Natural killer cell treated with Interleukin-12 subunit alpha and Interleukin-12 subunit beta and Interleukin-15 and Interleukin-18, amount 100 ng/mL, for 72 hours (primary cell): ENCODE data around the gene TMEM134. TPM values are rescaled to one million over a fixed set of nuclear protein-coding genes. Genes with fewer than 3 reads are reported as not detected.
"Not testable (repeated sequence)": the region's sequence is repeated elsewhere in the genome, so short reads cannot be mapped to it uniquely, and the experiment has no call there.

Experiments
- ATAC-seq, 2 donors: fragments of 150-1000 bp; cut with Tn5 transposase in 1 of 2; sonication (Bioruptor Pico), chemical (Tn5 transposase) in 1 of 2; 2 replicates each; pipeline ENCODE4 v1.10.0; 2021
- DNase-seq: peaks from one replicate; pipeline ENCODE4 v3.0.0; 2022; ENCODE audit warnings: low spot score
- H3K27ac Mint-ChIP-seq, 2 donors: 1 replicate in 1 of 2; 2 replicates in 1 of 2; pipeline ENCODE4 v1.8.0; 2022; ENCODE audit warnings: mixed read lengths in 2 of 2, mild to moderate bottlenecking in 1 of 2, moderate library complexity in 1 of 2
- H3K27me3 Mint-ChIP-seq, 2 donors: 1 replicate in 1 of 2; 2 replicates in 1 of 2; pipeline ENCODE4 v1.8.0; 2022; ENCODE audit warnings: mixed read lengths in 2 of 2
- H3K36me3 Mint-ChIP-seq: one replicate; pipeline ENCODE4 v1.8.0; 2022; ENCODE audit warnings: mixed read lengths
- H3K4me1 Mint-ChIP-seq, 2 donors: 1 replicate in 1 of 2; 2 replicates in 1 of 2; pipeline ENCODE4 v1.8.0; 2022; ENCODE audit warnings: low read depth in 2 of 2, mixed read lengths in 2 of 2, mild to moderate bottlenecking in 1 of 2
- H3K4me3 Mint-ChIP-seq: one replicate; pipeline ENCODE4 v1.8.0; 2022; ENCODE audit warnings: mixed read lengths
- H3K9me3 Mint-ChIP-seq: 2 replicates; pipeline ENCODE4 v1.8.0; 2022; ENCODE audit warnings: mixed read lengths
- total RNA-seq, 2 donors: library from RNA; stranded (reverse); gene quantifications; one replicate each; pipeline ENCODE4 v1.2.3, GENCODE V29; 2022

TMEM134 gene
- total RNA-seq, 2 donors from 2014 or later, result 30.7 to 39.1 TPM

- Mint-ChIP-seq H3K4me1 (peaks cover 29 to 36% of the 10 kb centered on the region in 2 donors), H3K36me3 (no peaks in the 10 kb centered on the region)
- DNase-seq, result no peak
Measured at GRCh38 chr11:67429038-67429668, 39.9 kb downstream of the TMEM134 start.

DNA sequence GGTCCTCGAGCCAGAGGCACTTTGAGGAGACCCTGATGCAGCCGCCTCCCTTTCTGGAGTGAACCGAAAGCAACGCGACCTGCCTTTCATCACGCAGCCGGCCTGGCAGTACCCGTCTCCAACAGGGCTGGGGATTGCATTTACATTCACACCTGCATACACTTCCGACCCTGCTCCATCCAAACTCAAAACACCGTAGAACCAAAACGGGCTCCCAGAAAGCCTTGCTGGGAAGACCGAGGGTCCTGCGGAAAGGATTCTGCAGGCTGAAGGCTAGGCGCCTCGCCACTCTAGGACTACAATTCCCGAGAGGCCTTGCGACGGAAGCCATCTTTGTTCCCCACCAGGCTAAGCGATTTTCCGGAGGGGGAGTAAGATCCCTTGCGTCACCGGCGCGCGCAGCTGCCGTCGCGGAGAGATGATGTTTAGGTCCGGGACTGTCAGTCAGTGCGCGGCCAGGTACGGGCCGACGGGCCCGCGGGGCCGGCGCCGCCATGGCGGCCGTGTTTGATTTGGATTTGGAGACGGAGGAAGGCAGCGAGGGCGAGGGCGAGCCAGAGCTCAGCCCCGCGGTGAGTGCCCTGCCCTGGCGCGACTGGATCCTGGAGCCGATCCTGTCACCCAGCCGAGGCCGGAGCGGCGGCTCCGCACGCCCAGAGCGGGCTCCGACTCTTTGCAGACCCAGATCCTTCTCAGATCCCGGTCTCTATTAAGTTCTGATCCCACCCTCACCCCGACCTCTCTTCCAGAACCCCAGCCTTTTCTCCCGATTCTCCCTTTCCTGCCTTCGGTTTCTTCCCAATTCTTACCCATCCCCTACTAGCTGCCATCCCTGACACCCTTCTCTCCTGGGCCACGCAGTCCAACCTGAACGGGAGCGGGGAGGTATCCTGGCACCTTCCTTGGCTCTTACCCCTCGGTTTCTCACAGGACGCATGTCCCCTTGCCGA lies 40.7 kb downstream of the TMEM134 start, which contains the start of gene RPS6KB2:
Gene RPS6KB2, plus strand, starts transcription at position 443 of the 950 bp plus-strand sequence. Its CDS starts 52 bp downstream, at position 495.
- Mint-ChIP-seq H3K9me3 (no peaks in the 10 kb centered on the region), H3K36me3 (no peaks in the 10 kb centered on the region), H3K27me3 (no peaks in the 10 kb centered on the region), H3K4me3 (peak within 1 kb of the TSS; percentile 96), H3K4me1 (peaks cover 24 to 31% of the 10 kb centered on the region in 2 donors), H3K27ac (peak within 1 kb of the TSS; percentile 94 to 97)
- ATAC-seq (peak; percentile 92 to 94), DNase-seq (peak; percentile 97)

More at GRCh38 chr11:67429038-67429668, 39.9 kb downstream of the TMEM134 start:
- ATAC-seq, result no peak
- no peaks in the 10 kb centered on the region for H3K9me3 Mint-ChIP-seq
- H3K27ac Mint-ChIP-seq, result peak overlapping the region; percentile 94 to 97
- H3K4me3 Mint-ChIP-seq, result peak overlapping the region; percentile 96
- no peaks in the 10 kb centered on the region for H3K27me3 Mint-ChIP-seq

- ATAC-seq, H3K27me3 Mint-ChIP-seq, H3K36me3 Mint-ChIP-seq, H3K9me3 Mint-ChIP-seq, DNase-seq: not testable (repeated sequence)
- H3K27ac Mint-ChIP-seq, result peak overlapping the region; percentile 94 to 97
- H3K4me1 Mint-ChIP-seq, result peaks cover 22 to 31% of the 10 kb centered on the region in 2 donors
- peak overlapping the region; percentile 96 for H3K4me3 Mint-ChIP-seq
Measured at GRCh38 chr11:67427364-67427859, 41.6 kb downstream of the TMEM134 start.

GRCh38 chr11:67423891-67424613 lies 45.0 kb downstream of the TMEM134 start:
- Mint-ChIP-seq H3K27ac (no peak overlapping the region), H3K9me3 (no peaks in the 10 kb centered on the region), H3K4me3 (no peak overlapping the region), H3K4me1 (peaks cover 13 to 25% of the 10 kb centered on the region in 2 donors), H3K27me3 (no peaks in the 10 kb centered on the region), H3K36me3 (no peaks in the 10 kb centered on the region)
- ATAC-seq (no peak), DNase-seq (peak; percentile 60)

- H3K4me3 Mint-ChIP-seq, result no peak overlapping the region
- no peaks in the 10 kb centered on the region for H3K36me3 Mint-ChIP-seq
- H3K4me1 Mint-ChIP-seq, result peaks cover 13 to 27% of the 10 kb centered on the region in 2 donors
- no peak for ATAC-seq
- no peak for DNase-seq
- H3K27ac Mint-ChIP-seq, result no peak overlapping the region
- H3K9me3 Mint-ChIP-seq, result no peaks in the 10 kb centered on the region
- no peaks in the 10 kb centered on the region for H3K27me3 Mint-ChIP-seq
Measured at GRCh38 chr11:67423466-67423865, 45.6 kb downstream of the TMEM134 start.

- ATAC-seq (no peak), DNase-seq (no peak)
- Mint-ChIP-seq H3K9me3 (no peaks in the 10 kb centered on the region), H3K4me3 (no peak overlapping the region), H3K27ac (peak overlapping the region in 1 of 2 donors; percentile 36), H3K27me3 (no peaks in the 10 kb centered on the region), H3K4me1 (peaks cover 9 to 26% of the 10 kb centered on the region in 2 donors), H3K36me3 (no peaks in the 10 kb centered on the region)
Measured at GRCh38 chr11:67422891-67423290, 46.2 kb downstream of the TMEM134 start.

- Mint-ChIP-seq H3K4me1 (peaks cover 9 to 28% of the 10 kb centered on the region in 2 donors), H3K4me3 (peak overlapping the region; percentile 37), H3K27ac (peak overlapping the region; percentile 47 to 57), H3K27me3 (no peaks in the 10 kb centered on the region), H3K36me3 (no peaks in the 10 kb centered on the region), H3K9me3 (no peaks in the 10 kb centered on the region)
- DNase-seq, result peak; percentile 64
- ATAC-seq, result no peak
Measured at GRCh38 chr11:67421430-67422031, 47.5 kb downstream of the TMEM134 start.

- Mint-ChIP-seq H3K36me3 (no peaks in the 10 kb centered on the region), H3K9me3 (no peaks in the 10 kb centered on the region), H3K4me1 (peaks cover 15 to 35% of the 10 kb centered on the region in 2 donors), H3K27ac (peak overlapping the region; percentile 47 to 60), H3K4me3 (peak overlapping the region; percentile 70), H3K27me3 (no peaks in the 10 kb centered on the region)
- ATAC-seq, result peak; percentile 98
- peak; percentile 96 for DNase-seq
Measured at GRCh38 chr11:67420646-67421429, 48.2 kb downstream of the TMEM134 start.

DNA sequence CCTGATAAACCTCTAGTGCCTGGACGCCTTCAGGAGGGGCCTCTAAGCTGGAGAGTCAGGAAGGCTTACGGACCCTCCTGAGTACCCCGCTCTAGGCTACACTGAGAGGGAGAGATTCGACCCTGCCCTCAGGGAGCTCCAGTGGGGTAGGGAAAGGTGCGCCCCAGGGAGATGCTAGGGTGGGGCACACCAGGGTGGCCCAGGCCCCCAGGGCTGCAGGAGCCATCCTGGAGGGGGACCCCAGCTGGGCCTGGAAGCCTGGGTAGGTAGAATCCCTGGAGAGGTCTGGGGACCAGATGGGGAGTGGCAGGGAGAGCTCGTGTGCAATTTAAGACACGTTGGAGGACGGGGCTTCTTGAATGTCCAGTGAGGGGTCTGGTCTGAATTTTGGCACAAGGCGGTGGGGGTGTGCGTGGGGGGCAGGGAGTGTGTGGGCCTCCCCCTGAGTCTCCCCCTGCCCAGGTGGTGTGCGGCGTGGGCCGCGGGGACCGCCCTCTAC lies 48.9 kb downstream of the TMEM134 start:
- DNase-seq (peak; percentile 59), ATAC-seq (no peak)
- peaks cover 15 to 35% of the 10 kb centered on the region in 2 donors for H3K4me1 Mint-ChIP-seq
- H3K9me3 Mint-ChIP-seq, result no peaks in the 10 kb centered on the region
- peak overlapping the region; percentile 33 to 60 for H3K27ac Mint-ChIP-seq
- H3K27me3 Mint-ChIP-seq, result no peaks in the 10 kb centered on the region
- peak overlapping the region; percentile 70 for H3K4me3 Mint-ChIP-seq
- H3K36me3 Mint-ChIP-seq, result no peaks in the 10 kb centered on the region

DNA sequence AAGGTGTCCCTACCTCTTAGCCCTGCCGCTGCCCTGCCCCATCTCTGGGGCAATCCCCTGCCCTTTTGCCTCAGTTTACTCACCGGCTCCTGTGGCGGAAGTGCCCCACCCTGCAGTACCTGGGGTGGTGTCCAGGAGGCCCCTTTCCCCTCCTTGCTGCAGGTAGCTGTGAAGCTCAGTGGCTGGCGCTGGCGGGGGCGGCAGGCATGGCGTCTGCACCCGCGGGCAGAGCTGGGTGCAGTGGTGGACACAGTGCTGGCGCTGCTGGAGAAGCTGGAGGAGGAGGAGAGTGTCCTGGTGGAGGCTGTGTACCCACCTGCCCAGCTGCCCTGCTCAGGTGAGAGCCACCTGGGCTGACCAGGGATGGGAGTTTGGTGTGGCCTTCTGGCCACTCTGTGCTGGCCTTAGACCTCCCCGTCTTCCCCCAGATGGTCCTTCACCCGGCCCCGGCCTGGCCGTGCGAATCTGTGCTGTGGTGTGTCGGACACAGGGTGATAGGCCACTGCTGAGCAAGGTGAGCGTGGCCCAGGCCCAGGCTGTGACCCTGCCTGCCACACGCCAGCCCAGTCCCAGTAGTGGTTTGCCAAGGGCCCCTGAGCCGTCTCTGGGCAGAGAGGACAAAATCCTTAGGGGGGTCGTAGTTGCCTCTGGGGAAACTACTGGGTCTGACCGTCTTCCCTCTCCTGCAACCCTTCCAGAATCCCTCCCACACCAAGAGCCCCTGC lies 49.6 kb downstream of the TMEM134 start:
- Mint-ChIP-seq H3K27ac (peak overlapping the region; percentile 33 to 60), H3K4me3 (peak overlapping the region; percentile 70), H3K36me3 (no peaks in the 10 kb centered on the region), H3K9me3 (no peaks in the 10 kb centered on the region), H3K27me3 (no peaks in the 10 kb centered on the region), H3K4me1 (peaks cover 10 to 29% of the 10 kb centered on the region in 2 donors)
- no peak for ATAC-seq
- no peak for DNase-seq

DNA sequence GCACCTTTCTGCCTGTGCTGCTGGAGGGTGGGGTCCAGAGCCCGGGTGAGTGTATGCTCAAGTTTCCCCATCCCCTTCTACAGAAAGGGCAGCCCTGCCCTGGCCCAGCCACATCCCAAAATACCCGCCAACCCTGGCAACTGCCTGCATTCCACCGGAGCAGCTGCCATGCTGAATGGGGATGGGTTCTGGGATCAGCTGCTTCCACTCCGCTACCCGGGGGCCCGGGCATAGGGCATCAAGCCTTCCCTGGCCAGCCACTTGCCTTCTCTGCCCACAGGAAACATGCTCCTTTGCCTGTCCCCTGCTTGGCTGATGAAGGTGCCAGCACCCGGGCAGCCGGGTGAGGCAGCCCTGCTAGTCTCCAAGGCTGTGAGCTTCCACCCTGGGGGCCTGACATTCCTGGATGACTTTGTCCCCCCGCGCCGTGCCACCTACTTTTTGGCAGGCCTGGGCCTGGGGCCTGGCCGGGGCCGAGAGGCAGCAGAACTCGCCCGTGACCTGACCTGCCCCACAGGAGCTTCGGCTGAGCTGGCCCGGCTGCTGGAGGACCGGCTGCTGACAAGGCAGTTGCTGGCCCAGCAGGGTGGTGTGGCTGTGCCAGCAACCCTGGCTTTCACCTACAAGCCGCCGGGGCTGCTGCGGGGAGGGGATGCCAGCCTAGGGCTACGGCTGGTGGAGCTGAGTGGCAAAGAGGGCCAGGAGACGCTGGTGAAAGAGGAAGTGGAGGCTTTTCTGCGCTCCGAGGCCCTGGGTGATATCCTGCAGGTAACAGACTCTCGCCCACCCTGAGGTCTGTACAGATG lies 50.4 kb downstream of the TMEM134 start:
- no peaks in the 10 kb centered on the region for H3K36me3 Mint-ChIP-seq
- no peaks in the 10 kb centered on the region for H3K9me3 Mint-ChIP-seq
- H3K4me1 Mint-ChIP-seq, result peaks cover 12 to 28% of the 10 kb centered on the region in 2 donors
- no peak overlapping the region for H3K4me3 Mint-ChIP-seq
- no peak for ATAC-seq
- H3K27me3 Mint-ChIP-seq, result no peaks in the 10 kb centered on the region
- H3K27ac Mint-ChIP-seq, result peak overlapping the region; percentile 33 to 60
- no peak for DNase-seq
